Stimulated activated CD8-positive, alpha-beta memory T cell treated with anti-CD3 and anti-CD28 coated beads, Interleukin-15, amount 100 ng/mL, for 48 hours (primary cell): ENCODE results near the gene WDR91.

ENCODE experiments used
- DNase-seq, 2 donors: peaks; one replicate each; pipeline ENCODE4 v3.0.0-alpha.2; 2020; ENCODE audit warnings: low read depth in 2 of 2

WDR91 gene

GRCh38 chr7:135197906-135198655, 13.2 kb downstream of the WDR91 start:
- no peak for DNase-seq

- no peak for DNase-seq
Observed at GRCh38 chr7:135197343-135197742, 14.0 kb downstream of the WDR91 start.

GRCh38 chr7:135195968-135196629, 15.2 kb downstream of the WDR91 start:
- no peak for DNase-seq

- no peak for DNase-seq
Observed at GRCh38 chr7:135195156-135195555, 16.2 kb downstream of the WDR91 start.

DNA sequence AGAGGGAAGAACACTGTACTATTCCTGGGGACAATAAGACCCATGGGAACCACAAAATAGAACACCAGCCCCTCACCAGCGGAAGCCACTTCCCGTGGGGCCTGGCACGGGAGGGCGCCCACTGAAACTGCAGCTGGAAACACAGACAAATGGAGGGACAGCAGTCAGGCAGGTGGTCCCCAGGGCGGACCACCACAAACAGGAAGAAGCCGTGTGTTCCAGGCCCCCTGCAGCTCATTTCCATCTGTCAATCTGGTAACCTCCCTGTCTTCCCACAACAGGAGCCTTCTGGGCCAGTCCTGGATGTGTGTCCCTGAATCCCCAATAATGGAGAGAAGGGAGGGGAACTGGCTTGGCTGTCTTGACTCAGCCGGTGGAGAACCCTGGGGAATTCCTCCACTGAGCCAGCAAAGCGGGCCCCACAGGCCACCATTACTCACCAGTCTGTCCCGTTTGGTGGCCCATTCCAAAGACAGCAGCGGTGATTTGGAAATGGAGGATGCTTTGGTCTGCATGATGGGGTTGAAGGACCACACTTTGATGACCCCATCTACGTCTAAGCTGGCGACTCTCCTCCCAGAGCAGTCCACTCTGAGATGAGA, 16.7 kb downstream of the WDR91 start:
- no peak for DNase-seq

DNA sequence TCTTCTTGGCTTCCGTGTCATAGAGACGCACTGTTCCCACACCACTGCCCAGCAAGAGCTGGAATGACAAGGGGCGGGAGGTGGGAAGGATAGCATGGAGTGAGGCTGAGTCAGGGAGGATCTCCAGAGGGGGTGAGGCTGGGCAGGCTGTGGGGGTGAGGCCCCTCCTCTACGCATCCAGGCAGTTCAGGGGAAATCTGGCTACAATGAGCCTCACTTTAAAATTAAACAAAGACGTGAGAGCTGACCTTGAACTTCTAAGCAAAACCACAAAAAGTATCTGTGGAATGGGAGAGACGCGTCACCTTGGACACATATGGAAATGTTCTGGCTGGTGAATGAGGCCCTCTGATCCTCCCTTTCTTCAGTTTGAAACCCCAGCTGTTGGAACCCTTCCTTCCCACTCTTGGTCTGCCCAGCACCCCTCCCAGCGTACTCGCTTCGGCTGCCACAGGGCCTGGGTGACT, 17.7 kb downstream of the WDR91 start:
- DNase-seq = no peak

DNA sequence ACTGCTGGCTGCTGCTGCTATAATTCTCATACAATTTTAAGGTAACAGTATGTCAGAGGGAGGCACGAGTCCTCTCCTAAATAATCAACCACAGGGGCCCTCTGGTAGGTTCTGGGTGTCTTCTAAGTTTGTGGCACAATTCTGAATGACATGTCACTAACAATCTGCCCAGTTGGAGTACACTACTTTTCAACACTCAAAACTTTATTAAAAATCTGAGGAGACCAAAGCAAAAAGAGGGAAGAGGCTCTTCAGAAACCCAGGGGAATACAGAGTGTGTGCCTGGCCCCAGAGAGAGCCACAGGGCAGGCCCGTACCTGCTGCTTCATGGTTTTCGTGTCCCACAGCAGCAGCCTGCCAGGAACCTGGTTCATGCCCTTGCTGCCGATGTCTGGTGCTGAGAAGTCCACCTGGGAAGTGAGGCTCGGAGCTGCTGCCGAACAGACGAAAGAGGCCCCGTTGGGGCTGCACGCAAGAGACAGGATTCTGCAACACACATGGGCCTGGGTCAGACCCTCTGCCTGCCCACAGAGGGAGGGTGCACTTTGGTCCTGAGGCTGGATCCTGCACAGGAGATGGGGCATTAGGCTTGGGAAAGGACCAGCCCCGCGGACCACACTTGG, 18.3 kb downstream of the WDR91 start:
- DNase-seq = no peak

- no peak for DNase-seq
Observed at GRCh38 chr7:135190703-135191102, 20.6 kb downstream of the WDR91 start.

DNA sequence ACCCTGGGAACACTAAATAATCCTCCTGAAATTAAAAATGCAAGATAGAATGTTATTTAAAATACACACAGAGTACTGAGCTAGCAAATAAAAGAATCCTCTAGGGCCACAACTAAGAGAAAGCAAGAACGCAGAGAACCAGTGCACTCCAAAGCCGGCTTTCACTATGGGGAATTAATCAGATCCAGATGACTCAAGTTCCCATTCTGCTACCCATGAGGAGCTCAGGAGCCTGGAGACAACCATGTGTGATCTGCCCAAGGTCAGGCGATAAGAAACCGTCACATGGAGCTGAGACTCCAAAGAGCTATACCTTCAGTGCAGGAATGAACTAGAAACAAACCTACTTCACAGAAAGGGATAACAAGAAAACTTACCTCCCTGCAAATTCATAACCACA, 21.4 kb downstream of the WDR91 start:
- no peak for DNase-seq

DNA sequence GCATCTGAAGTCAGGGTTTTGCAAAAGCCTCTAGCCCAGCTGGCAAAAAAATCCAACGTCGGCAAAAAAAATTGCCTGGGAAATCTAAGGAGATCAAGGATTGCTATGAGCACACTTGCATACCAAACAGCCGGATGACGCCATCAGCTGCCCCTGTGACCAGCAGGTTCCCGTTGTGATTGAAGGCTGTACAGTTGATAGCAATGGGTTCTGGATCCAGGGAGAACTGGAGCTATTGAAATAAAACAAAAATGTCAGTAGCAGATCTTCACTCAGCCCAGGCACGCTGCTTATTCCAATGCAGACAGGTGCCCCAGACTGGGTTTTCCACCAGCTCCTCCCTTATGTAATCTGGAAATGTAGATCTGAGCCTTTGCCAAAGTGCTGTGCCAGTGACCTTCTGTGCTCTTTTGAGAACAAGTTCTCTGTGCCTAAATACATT, 22.1 kb downstream of the WDR91 start:
- no peak for DNase-seq

- no peak for DNase-seq
Observed at GRCh38 chr7:135188298-135188984, 22.9 kb downstream of the WDR91 start.

- DNase-seq = peak in 1 of 2 donors; percentile 29
Observed at GRCh38 chr7:135186841-135187253, 24.5 kb downstream of the WDR91 start.

DNA sequence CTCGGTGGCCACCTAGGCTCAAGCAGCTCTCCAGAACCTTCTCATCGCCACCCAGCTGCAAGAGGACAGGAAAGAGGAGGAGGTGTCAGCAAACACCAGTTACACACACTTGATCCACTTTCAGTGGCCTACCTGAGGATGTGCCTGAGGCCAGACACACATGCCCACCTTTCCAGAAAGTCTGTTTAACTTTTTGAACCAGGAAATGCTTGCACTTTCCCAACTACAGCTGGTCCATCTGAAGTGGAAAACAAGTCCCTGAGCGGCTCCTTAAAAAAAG, 25.1 kb downstream of the WDR91 start:
- no peak for DNase-seq

- no peak for DNase-seq
Observed at GRCh38 chr7:135185471-135186260, 25.7 kb downstream of the WDR91 start.

GRCh38 chr7:135184254-135184841, 27.0 kb downstream of the WDR91 start:
- no peak for DNase-seq

DNA sequence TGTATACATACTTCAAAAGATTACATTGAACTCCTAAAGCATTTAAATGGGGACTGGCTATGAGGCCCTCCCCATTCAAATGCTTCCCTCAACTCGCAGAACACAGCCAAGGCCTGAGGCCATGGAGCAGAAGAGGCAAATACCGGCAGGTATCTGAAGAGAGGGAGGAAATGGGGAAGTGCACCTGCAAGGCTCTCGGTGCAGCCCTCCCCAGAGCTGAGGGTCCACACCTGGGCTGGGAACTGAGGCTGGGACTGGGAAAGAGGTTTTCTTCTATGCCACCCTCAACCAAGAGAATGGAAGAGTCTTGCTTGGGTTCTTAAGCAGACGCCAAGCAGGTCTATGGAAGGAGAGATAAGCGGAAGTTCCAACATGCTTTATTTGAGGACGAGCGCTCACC, 27.8 kb downstream of the WDR91 start:
- DNase-seq = no peak

DNA sequence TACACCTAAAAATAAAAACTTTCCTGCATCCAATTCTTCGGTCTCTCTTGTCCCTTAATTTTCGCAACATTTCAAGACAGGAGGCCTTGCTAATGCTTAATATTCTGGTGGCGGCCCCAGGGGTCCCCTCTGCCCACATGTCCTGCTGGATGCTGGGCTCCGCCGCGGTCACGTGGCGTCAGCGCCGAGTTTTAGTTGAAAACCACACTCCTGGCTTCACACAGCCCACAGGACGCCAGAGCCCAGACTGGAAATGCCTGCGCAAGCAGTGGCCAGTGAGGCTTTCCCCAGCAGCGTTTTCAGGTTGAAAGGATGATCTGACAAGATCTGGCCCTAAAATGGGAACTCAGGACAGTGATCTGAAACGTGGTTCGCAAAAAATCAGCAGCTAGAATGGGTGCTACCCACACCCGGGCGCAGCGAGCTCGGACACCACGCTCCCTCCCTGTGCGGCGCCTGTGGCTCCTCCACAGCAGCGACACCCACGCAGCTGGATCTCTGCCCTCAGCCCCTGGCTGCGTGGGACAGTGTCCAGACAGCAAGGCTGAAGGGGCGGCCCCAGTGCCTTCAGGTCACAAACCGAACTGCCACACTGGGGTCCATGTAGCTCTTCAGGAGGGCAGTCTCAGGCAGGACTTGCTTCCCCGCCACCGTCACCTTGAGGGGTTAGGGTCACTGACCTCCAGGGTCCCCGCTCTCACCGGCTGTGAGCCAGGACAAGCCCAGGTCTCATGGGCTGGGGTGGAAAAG, 29.2 kb downstream of the WDR91 start:
- no peak for DNase-seq

GRCh38 chr7:135181261-135181928, 29.9 kb downstream of the WDR91 start:
- no peak for DNase-seq

- no peak for DNase-seq
Observed at GRCh38 chr7:135180122-135180521, 31.2 kb downstream of the WDR91 start.
